ENCODE results near the gene FAM50A. TPM values are rescaled to one million over a fixed set of nuclear protein-coding genes. Genes with fewer than 3 reads are reported as not detected.

FAM50A gene
- total and polyA plus RNA-seq, 4 donors, result 57.1 to 246 (median 100) TPM

GRCh38 chrX:154441564-154441963 is 2.4 kb upstream of the FAM50A start:
- 82 to 90% methylated on average over 11 of the region's 11 CpGs for WGBS, 2 donors
- Histone ChIP-seq H3K4me3 (ENCODE audit: low read length in 2 of 2) (no peak overlapping the region), H3K36me3 (ENCODE audit: control insufficient read depth in 1 of 2, insufficient read depth in 2 of 2, low read length in 1 of 2) (peaks cover 0 to 1% of the 10 kb centered on the region in 2 donors), H3K9me3 (ENCODE audit: control insufficient read depth, low read length) (no peaks in the 10 kb centered on the region), H3K4me1 (ENCODE audit: control insufficient read depth in 1 of 2, insufficient read depth in 2 of 2, low read length in 2 of 2) (no peaks in the 10 kb centered on the region), H3K27ac (ENCODE audit: low read depth in 1 of 2, low read length in 2 of 2) (no peak overlapping the region), H3K27me3 (ENCODE audit: control insufficient read depth in 1 of 2, insufficient read depth in 2 of 2, low read length in 1 of 2) (no peaks in the 10 kb centered on the region)
- intact Hi-C loops (cut with DNase I), result no loop called here
- ATAC-seq (ENCODE audit: low FRiP score) (no peak), DNase-seq (no peak)

- DNase-seq (no peak), ATAC-seq (ENCODE audit: low FRiP score) (no peak)
- intact Hi-C loops (cut with DNase I), result no loop called here
- Histone ChIP-seq H3K9me3 (ENCODE audit: control insufficient read depth, low read length) (no peaks in the 10 kb centered on the region), H3K4me1 (ENCODE audit: control insufficient read depth in 1 of 2, insufficient read depth in 2 of 2, low read length in 2 of 2) (no peaks in the 10 kb centered on the region), H3K27me3 (ENCODE audit: control insufficient read depth in 1 of 2, insufficient read depth in 2 of 2, low read length in 1 of 2) (no peaks in the 10 kb centered on the region), H3K4me3 (ENCODE audit: low read length in 2 of 2) (no peak overlapping the region), H3K27ac (ENCODE audit: low read depth in 1 of 2, low read length in 2 of 2) (no peak overlapping the region), H3K36me3 (ENCODE audit: control insufficient read depth in 1 of 2, insufficient read depth in 2 of 2, low read length in 1 of 2) (peaks cover 0 to 1% of the 10 kb centered on the region in 2 donors)
- WGBS, 2 donors, result 76 to 78% methylated on average over 21 of the region's 21 CpGs
Observed at GRCh38 chrX:154441984-154442707, 1.8 kb upstream of the FAM50A start.

- H3K4me1 ChIP-seq (ENCODE audit: control insufficient read depth in 1 of 2, insufficient read depth in 2 of 2, low read length in 2 of 2), result no peaks in the 10 kb centered on the region
- DNase-seq, result no peak
- H3K9me3 ChIP-seq (ENCODE audit: control insufficient read depth, low read length), result no peaks in the 10 kb centered on the region
- peaks cover 0 to 1% of the 10 kb centered on the region in 2 donors for H3K36me3 ChIP-seq (ENCODE audit: control insufficient read depth in 1 of 2, insufficient read depth in 2 of 2, low read length in 1 of 2)
- no peaks in the 10 kb centered on the region for H3K27me3 ChIP-seq (ENCODE audit: control insufficient read depth in 1 of 2, insufficient read depth in 2 of 2, low read length in 1 of 2)
- no peak for ATAC-seq (ENCODE audit: low FRiP score)
- no peak overlapping the region for H3K4me3 ChIP-seq (ENCODE audit: low read length in 2 of 2)
- WGBS, 2 donors, result 5 to 34% methylated on average over 10 of the region's 10 CpGs
- intact Hi-C loops (cut with DNase I), result no loop called here
- H3K27ac ChIP-seq (ENCODE audit: low read depth in 1 of 2, low read length in 2 of 2), result peak overlapping the region in 1 of 2 donors; percentile 84
Observed at GRCh38 chrX:154443479-154443910, 446 bp upstream of the FAM50A start.

- intact Hi-C loops (cut with DNase I), result loop anchor here in 1 of 2 donors (1.0 kb wide), 1 partner anchor 34 kb away; no protein-coding TSS in a partner anchor
- ATAC-seq (ENCODE audit: low FRiP score) (no peak), DNase-seq (no peak)
- Histone ChIP-seq H3K27me3 (ENCODE audit: control insufficient read depth in 1 of 2, insufficient read depth in 2 of 2, low read length in 1 of 2) (no peaks in the 10 kb centered on the region), H3K4me1 (ENCODE audit: control insufficient read depth in 1 of 2, insufficient read depth in 2 of 2, low read length in 2 of 2) (no peaks in the 10 kb centered on the region), H3K4me3 (ENCODE audit: low read length in 2 of 2) (peak overlapping the region in 1 of 2 donors; percentile 23), H3K27ac (ENCODE audit: low read depth in 1 of 2, low read length in 2 of 2) (no peak overlapping the region), H3K9me3 (ENCODE audit: control insufficient read depth, low read length) (no peaks in the 10 kb centered on the region), H3K36me3 (ENCODE audit: control insufficient read depth in 1 of 2, insufficient read depth in 2 of 2, low read length in 1 of 2) (peaks cover 0 to 5% of the 10 kb centered on the region in 2 donors)
- 31 to 47% methylated on average over 12 to 13 of the region's 13 CpGs for WGBS, 2 donors
Observed at GRCh38 chrX:154444755-154445246, 860 bp downstream of the FAM50A start.

GRCh38 chrX:154445776-154446175 is 1.8 kb downstream of the FAM50A start:
- ATAC-seq (ENCODE audit: low FRiP score) (no peak), DNase-seq (no peak)
- H3K36me3 ChIP-seq (ENCODE audit: control insufficient read depth in 1 of 2, insufficient read depth in 2 of 2, low read length in 1 of 2), result peaks cover 0 to 5% of the 10 kb centered on the region in 2 donors
- no peaks in the 10 kb centered on the region for H3K27me3 ChIP-seq (ENCODE audit: control insufficient read depth in 1 of 2, insufficient read depth in 2 of 2, low read length in 1 of 2)
- H3K4me3 ChIP-seq (ENCODE audit: low read length in 2 of 2), result no peak overlapping the region
- H3K4me1 ChIP-seq (ENCODE audit: control insufficient read depth in 1 of 2, insufficient read depth in 2 of 2, low read length in 2 of 2), result no peaks in the 10 kb centered on the region
- H3K9me3 ChIP-seq (ENCODE audit: control insufficient read depth, low read length), result no peaks in the 10 kb centered on the region
- no peak overlapping the region for H3K27ac ChIP-seq (ENCODE audit: low read depth in 1 of 2, low read length in 2 of 2)
- WGBS, 2 donors, result 93% methylated on average over 16 of the region's 16 CpGs
- intact Hi-C loops (cut with DNase I), result no loop called here

GRCh38 chrX:154446430-154446829 is 2.5 kb downstream of the FAM50A start:
- no peak overlapping the region for H3K27ac ChIP-seq (ENCODE audit: low read depth in 1 of 2, low read length in 2 of 2)
- ATAC-seq (ENCODE audit: low FRiP score), result no peak
- intact Hi-C loops (cut with DNase I), result no loop called here
- peaks cover 0 to 5% of the 10 kb centered on the region in 2 donors for H3K36me3 ChIP-seq (ENCODE audit: control insufficient read depth in 1 of 2, insufficient read depth in 2 of 2, low read length in 1 of 2)
- no peaks in the 10 kb centered on the region for H3K9me3 ChIP-seq (ENCODE audit: control insufficient read depth, low read length)
- WGBS, 2 donors, result 87 to 90% methylated on average over 12 of the region's 12 CpGs
- no peak for DNase-seq
- H3K27me3 ChIP-seq (ENCODE audit: control insufficient read depth in 1 of 2, insufficient read depth in 2 of 2, low read length in 1 of 2), result no peaks in the 10 kb centered on the region
- no peaks in the 10 kb centered on the region for H3K4me1 ChIP-seq (ENCODE audit: control insufficient read depth in 1 of 2, insufficient read depth in 2 of 2, low read length in 2 of 2)
- no peak overlapping the region for H3K4me3 ChIP-seq (ENCODE audit: low read length in 2 of 2)

- WGBS, 2 donors, result 89 to 90% methylated on average over 14 of the region's 14 CpGs
- Histone ChIP-seq H3K36me3 (ENCODE audit: control insufficient read depth in 1 of 2, insufficient read depth in 2 of 2, low read length in 1 of 2) (peaks cover 0 to 4% of the 10 kb centered on the region in 2 donors), H3K9me3 (ENCODE audit: control insufficient read depth, low read length) (no peaks in the 10 kb centered on the region), H3K4me1 (ENCODE audit: control insufficient read depth in 1 of 2, insufficient read depth in 2 of 2, low read length in 2 of 2) (no peaks in the 10 kb centered on the region), H3K4me3 (ENCODE audit: low read length in 2 of 2) (no peak overlapping the region), H3K27me3 (ENCODE audit: control insufficient read depth in 1 of 2, insufficient read depth in 2 of 2, low read length in 1 of 2) (no peaks in the 10 kb centered on the region), H3K27ac (ENCODE audit: low read depth in 1 of 2, low read length in 2 of 2) (no peak overlapping the region)
- intact Hi-C loops (cut with DNase I), result no loop called here
- ATAC-seq (ENCODE audit: low FRiP score) (no peak), DNase-seq (no peak)
Observed at GRCh38 chrX:154448484-154448883, 4.5 kb downstream of the FAM50A start.

- intact Hi-C loops (cut with DNase I), result no loop called here
- ATAC-seq (ENCODE audit: low FRiP score), result no peak
Observed at GRCh38 chrX:154449618-154450017, 5.7 kb downstream of the FAM50A start.

GRCh38 chrX:154450312-154450711 is 6.4 kb downstream of the FAM50A start:
- intact Hi-C loops (cut with DNase I), result no loop called here
- Histone ChIP-seq H3K36me3 (ENCODE audit: control insufficient read depth in 1 of 2, insufficient read depth in 2 of 2, low read length in 1 of 2) (peaks cover 0 to 4% of the 10 kb centered on the region in 2 donors), H3K4me3 (ENCODE audit: low read length in 2 of 2) (no peak overlapping the region)

More at GRCh38 chrX:154449618-154450017, 5.7 kb downstream of the FAM50A start:
- no peak overlapping the region for H3K4me3 ChIP-seq (ENCODE audit: low read length in 2 of 2)
- H3K27me3 ChIP-seq (ENCODE audit: control insufficient read depth in 1 of 2, insufficient read depth in 2 of 2, low read length in 1 of 2), result no peaks in the 10 kb centered on the region
- WGBS, 2 donors, result 91% methylated on average over 18 of the region's 18 CpGs
- peaks cover 0 to 4% of the 10 kb centered on the region in 2 donors for H3K36me3 ChIP-seq (ENCODE audit: control insufficient read depth in 1 of 2, insufficient read depth in 2 of 2, low read length in 1 of 2)
- no peaks in the 10 kb centered on the region for H3K9me3 ChIP-seq (ENCODE audit: control insufficient read depth, low read length)
- no peak overlapping the region for H3K27ac ChIP-seq (ENCODE audit: low read depth in 1 of 2, low read length in 2 of 2)
- H3K4me1 ChIP-seq (ENCODE audit: control insufficient read depth in 1 of 2, insufficient read depth in 2 of 2, low read length in 2 of 2), result no peaks in the 10 kb centered on the region
- DNase-seq, result no peak

More at GRCh38 chrX:154450312-154450711, 6.4 kb downstream of the FAM50A start:
- no peaks in the 10 kb centered on the region for H3K9me3 ChIP-seq (ENCODE audit: control insufficient read depth, low read length)
- 87 to 92% methylated on average over 15 to 17 of the region's 17 CpGs for WGBS, 2 donors
- DNase-seq, result no peak
- no peak overlapping the region for H3K27ac ChIP-seq (ENCODE audit: low read depth in 1 of 2, low read length in 2 of 2)
- no peaks in the 10 kb centered on the region for H3K4me1 ChIP-seq (ENCODE audit: control insufficient read depth in 1 of 2, insufficient read depth in 2 of 2, low read length in 2 of 2)
- ATAC-seq (ENCODE audit: low FRiP score), result no peak
- H3K27me3 ChIP-seq (ENCODE audit: control insufficient read depth in 1 of 2, insufficient read depth in 2 of 2, low read length in 1 of 2), result no peaks in the 10 kb centered on the region

All from aorta (tissue), 5 donors.